Neural cell (in vitro differentiated cells): ENCODE data around the gene RSPO4.

ENCODE experiments used
- EP300 ChIP-seq: fragments of 450-650 bp; conservative IDR thresholded peaks from 2 replicates; pipeline ENCODE4 v1.6.1; 2014; ENCODE audit warnings: antibody characterized with exemption, mild to moderate bottlenecking, moderate library complexity; ENCODE audit not compliant: poor library complexity, severe bottlenecking
- EZH2 ChIP-seq: fragments of 200-600, 300-800 bp; shearing (Covaris generic), sonication (generic); IDR thresholded peaks from 2 replicates; pipeline ENCODE4 v1.6.1; 2014; ENCODE audit warnings: antibody characterized with exemption, low read length, borderline replicate concordance, mild to moderate bottlenecking; ENCODE audit not compliant: insufficient read depth, poor library complexity, severe bottlenecking
- MXI1 ChIP-seq: fragments of 450-650 bp; conservative IDR thresholded peaks from 2 replicates; pipeline ENCODE4 v1.6.1; 2014; ENCODE audit warnings: antibody characterized with exemption, mild to moderate bottlenecking; ENCODE audit not compliant: poor library complexity, severe bottlenecking
- POLR2AphosphoS5 ChIP-seq: IDR thresholded peaks from 2 replicates; pipeline ENCODE4 v1.6.1; 2012
- RAD21 ChIP-seq: fragments of 450-650 bp; conservative IDR thresholded peaks from 2 replicates; pipeline ENCODE4 v1.6.1; 2014; ENCODE audit warnings: antibody characterized with exemption, mild to moderate bottlenecking, moderate library complexity
- SMC3 ChIP-seq: fragments of 450-650 bp; conservative IDR thresholded peaks from 2 replicates; pipeline ENCODE4 v1.6.1; 2014; ENCODE audit warnings: antibody characterized with exemption, mild to moderate bottlenecking, moderate library complexity; ENCODE audit not compliant: poor library complexity
- TAF1 ChIP-seq: IDR thresholded peaks from 2 replicates; pipeline ENCODE4 v1.6.1; 2012; ENCODE audit warnings: low read depth
- TF ChIP-seq, protein P1 (sequence below): fragments of 450-650 bp; IDR thresholded peaks from 2 replicates; pipeline ENCODE4 v1.5.1; 2014; ENCODE audit warnings: antibody characterized with exemption, mild to moderate bottlenecking, moderate library complexity; ENCODE audit not compliant: poor library complexity, severe bottlenecking

- TF ChIP-seq, protein P1, sequence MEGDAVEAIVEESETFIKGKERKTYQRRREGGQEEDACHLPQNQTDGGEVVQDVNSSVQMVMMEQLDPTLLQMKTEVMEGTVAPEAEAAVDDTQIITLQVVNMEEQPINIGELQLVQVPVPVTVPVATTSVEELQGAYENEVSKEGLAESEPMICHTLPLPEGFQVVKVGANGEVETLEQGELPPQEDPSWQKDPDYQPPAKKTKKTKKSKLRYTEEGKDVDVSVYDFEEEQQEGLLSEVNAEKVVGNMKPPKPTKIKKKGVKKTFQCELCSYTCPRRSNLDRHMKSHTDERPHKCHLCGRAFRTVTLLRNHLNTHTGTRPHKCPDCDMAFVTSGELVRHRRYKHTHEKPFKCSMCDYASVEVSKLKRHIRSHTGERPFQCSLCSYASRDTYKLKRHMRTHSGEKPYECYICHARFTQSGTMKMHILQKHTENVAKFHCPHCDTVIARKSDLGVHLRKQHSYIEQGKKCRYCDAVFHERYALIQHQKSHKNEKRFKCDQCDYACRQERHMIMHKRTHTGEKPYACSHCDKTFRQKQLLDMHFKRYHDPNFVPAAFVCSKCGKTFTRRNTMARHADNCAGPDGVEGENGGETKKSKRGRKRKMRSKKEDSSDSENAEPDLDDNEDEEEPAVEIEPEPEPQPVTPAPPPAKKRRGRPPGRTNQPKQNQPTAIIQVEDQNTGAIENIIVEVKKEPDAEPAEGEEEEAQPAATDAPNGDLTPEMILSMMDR: no peak
- no peak for TF ChIP-seq POLR2AphosphoS5
- no peak for TF ChIP-seq EP300
- no peak for TF ChIP-seq RAD21
- no peak for TF ChIP-seq MXI1
- no peak for TF ChIP-seq TAF1
- no peak for TF ChIP-seq EZH2
- TF ChIP-seq SMC3: no peak
Observed at GRCh38 chr20:1001116-1001515, 995 bp downstream of the RSPO4 start.
